EL (cell line): ENCODE measurements around the gene BRAF.
A peak's percentile ranks its signal among the peaks of the same experiment; 100 is the strongest.
"Not testable (repeated sequence)": the region's sequence is repeated elsewhere in the genome, so short reads cannot be mapped to it uniquely, and the experiment has no call there.

Experiments used
- DNase-seq: peaks from one replicate; pipeline ENCODE4 v3.0.0-alpha.2; 2016

Gene BRAF

GRCh38 chr7:140678081-140678815 is 246.5 kb downstream of the BRAF start:
- no peak for DNase-seq

- no peak for DNase-seq
Measured at GRCh38 chr7:140677496-140677895, 247.2 kb downstream of the BRAF start.

DNA sequence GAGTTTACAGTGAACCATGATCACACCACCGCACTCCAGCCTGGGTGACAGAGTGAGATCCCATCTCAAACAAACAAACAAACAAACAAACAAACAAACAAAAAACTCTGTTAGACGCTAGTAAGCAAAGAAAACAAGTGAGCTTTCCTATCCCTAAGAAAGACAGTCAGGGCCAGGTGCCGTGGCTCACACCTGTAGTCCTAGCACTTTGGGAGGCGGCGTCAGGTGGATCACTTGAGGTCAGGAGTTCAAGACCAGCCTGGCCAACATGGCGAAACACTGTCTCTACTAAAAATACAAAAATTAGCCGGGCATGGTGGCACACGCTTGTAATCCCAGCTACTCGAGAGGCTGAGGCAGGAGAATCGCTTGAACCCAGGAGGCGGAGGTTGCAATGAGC is 247.8 kb downstream of the BRAF start:
- not testable (repeated sequence) for DNase-seq

- no peak for DNase-seq
Measured at GRCh38 chr7:140676306-140676705, 248.4 kb downstream of the BRAF start.

DNA sequence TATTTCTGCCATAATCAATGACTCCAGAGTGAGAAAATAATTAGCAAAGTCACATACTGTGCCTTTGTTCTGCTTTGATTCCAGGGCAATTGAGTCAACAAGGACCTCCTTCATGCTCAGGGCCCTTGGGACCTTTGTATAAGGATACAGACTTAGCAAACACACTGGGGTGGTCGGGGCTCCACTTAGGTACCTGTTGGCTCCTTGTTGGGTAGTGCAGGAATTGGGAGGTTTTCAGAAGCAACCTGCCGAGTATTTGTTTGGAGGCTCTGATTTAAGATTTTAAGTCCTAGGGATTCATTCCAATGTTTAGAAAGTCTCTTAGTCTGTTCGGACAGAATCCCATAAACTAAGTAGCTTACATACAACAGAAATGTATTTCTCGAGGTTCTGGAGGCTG is 249.0 kb downstream of the BRAF start:
- DNase-seq: no peak

DNA sequence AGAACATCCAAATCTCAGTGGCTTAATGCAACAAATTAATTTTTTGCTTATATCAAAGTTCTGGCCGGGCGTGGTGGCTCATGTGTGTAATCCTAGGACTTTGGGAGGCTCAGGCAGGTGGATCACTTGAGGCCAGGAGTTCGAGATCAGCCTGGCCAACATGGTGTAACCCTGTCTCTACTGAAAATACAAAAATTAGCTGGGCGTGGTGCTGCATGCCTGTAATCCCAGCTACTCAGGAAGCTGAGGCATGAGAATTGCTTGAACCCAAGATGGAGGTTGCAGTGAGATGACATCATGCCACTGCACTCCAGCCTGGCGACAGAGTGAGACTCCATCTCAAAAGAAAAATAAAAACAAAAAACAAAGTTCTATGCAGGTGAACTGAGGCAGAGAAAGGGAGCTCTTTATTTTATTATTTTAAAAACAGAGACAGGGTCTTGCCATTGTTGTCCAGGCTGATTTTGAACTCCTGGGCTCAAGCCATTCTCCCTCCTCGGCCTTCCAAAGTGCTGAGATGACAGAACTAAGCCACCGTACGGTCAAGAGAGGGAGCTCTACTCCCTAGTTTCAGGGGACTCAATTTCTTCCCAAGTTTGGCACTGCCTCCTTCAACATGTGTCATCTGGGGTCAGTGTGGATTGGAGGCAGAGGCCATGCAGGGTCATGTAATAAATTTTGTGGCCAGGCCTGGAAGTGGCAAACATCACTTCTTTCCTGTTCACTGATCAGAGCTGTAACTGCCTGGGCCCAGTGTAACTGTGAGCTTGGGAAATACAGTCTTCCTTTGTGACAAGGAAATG is 249.6 kb downstream of the BRAF start:
- DNase-seq: peak; percentile 70

GRCh38 chr7:140674356-140674800 is 250.4 kb downstream of the BRAF start:
- no peak for DNase-seq

GRCh38 chr7:140673774-140674155 is 251.0 kb downstream of the BRAF start:
- DNase-seq: no peak

- peak; percentile 18 for DNase-seq
Measured at GRCh38 chr7:140673063-140673773, 251.5 kb downstream of the BRAF start.

DNA sequence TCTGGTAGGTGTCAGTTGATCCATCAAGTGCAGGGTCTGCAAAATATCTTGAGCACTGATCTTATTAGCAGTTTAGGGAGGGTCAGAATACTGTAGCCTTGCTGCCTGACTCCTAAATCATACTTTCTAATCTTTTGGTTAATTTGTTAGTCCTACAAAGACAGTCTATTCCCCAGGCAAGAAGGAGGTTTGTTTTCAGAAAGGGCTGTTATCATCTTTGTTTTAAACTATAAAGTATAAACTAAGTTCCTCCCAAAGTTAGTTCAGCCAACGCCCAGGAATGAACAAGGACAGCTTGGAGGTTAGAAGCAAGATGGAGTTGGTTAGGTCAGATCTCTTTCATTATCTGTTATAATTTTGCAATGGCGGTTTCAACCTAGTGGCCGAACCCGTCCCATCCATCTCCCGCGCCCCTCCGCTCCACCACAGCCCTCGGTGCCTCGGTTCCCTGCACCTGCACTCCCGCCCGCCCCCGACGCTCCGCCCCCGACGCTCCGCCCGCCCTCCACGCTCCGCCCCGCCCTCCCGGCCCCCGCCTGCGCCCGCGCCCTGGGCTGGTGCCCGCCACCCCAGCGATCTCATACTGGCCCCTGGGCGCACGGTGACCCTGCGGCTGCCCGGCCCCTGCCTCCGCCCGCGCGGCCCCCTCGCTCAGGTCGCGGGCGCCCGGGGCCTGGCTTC is 252.2 kb downstream of the BRAF start, which contains the start of gene ADCK2:
TSS of gene ADCK2 (plus strand) at position 564 of the 681 bp plus-strand sequence. CDS start 386 bp downstream, outside the sequence.
- peak; percentile 40 for DNase-seq

- no peak for DNase-seq
Measured at GRCh38 chr7:140671966-140672365, 252.8 kb downstream of the BRAF start.

DNA sequence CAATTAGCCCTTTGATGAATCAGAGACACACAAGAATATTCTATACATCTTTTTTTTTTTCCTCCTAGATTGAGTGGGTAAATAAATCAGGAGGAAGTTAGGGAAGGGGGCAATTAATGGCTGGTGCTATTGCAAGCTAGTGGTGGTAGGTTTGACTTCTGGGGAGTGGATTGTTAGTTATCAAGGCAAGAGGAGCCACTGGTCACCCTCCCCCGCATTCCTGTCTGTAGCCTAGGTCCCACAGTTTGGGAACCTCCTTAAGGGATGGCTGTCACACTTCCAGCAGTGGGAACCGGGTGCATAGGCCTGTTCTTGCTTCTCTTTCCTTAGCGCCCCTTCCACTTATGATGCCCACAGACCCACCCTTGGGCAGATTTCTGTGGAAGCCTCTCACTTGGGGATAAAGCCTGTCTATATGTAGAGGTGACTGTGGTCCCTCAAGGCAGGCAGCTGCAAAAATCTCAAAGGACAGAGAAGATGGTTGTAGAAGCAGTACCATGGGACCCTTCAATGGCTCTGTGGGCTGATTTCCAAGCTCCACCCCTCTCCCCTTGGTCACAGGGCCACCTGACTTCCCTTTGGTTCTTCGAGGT is 254.3 kb downstream of the BRAF start:
- no peak for DNase-seq

DNA sequence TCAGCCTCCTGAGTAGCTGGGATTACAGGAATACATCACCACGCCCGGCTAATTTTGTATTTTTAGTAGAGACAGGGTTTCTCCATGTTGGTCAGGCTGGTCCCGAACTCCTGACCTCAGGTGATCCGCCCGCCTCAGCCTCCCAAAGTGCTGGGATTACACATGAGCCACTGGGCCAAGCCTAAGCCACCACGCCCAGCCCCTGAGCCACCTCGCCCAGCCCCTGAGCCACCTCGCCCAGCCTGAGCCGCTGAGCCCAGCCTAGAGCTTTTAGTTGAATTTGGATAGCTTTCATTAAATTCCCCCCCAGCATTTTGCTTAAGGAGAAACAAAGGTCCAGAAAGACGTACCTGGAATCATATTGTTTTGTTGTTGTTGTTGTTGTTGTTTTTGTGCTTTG is 254.9 kb downstream of the BRAF start:
- DNase-seq: not testable (repeated sequence)

- no peak for DNase-seq
Measured at GRCh38 chr7:140669352-140669751, 255.4 kb downstream of the BRAF start.
